ENCODE data around the gene ZNF497. TPM values are rescaled to one million over a fixed set of nuclear protein-coding genes. Genes with fewer than 3 reads are reported as not detected.
A peak's percentile ranks its signal among the peaks of the same experiment; 100 is the strongest.

ZNF497 gene
- total and polyA plus RNA-seq, 9 of the 15 experiments (the other 6 are each of a cell fraction or from before 2014, with no cell fraction given) = 0.06 to 0.98 (median 0.44) TPM; not detected in 1

DNA sequence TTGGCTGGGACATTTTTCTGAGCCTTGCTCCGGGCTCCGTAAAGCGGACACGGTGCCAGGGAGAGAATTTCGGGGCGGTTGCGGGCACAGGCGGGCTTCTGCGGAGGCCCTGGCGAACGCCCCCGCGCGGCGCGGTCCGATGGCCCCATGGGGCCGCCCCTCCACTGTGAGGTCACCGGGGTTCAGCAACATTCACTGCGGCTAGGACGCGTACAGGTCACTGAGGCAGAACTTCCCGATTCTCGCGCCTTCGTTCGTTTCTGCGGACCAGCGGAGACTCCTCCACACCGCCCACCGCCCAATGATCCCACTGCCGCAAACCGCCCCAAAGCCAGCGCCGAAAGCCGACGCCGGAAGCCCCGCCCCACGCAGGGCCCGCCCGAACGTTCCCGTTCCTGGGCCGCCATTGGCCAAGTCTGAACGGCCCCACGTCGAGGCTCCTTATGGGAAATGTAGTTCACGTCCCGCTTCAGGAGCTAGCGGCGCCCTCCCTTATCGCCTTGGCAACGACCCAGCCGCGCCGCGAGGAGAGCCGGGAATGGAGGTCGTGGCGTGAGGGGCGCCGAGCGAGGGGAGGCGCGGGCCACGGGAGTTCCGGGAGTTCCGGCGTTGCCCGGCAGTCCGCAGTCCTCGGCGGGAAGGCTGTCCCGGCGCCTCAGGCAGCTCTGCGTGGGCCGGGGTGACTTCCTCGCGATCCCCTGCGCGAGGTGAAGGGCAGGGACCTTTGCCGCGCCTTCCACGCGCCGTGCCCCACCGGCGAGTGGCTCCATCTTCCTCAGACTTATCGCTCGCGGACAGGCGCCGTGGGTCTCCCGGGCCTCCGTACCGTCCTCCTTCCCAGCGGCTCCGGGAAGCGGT is 45.8 kb upstream of the ZNF497 start, which contains the start of gene ZNF584 (continued):
- TF ChIP-seq YY1 (IDR thresholded peaks at IDR 0.05; ENCODE audit: borderline replicate concordance in 1 of 3, control insufficient read depth in 1 of 3, extremely low read depth in 1 of 3, insufficient read depth in 3 of 3, insufficient read length in 1 of 3, insufficient replicate concordance in 2 of 3, low read depth in 1 of 3, low read length in 2 of 3) = peak; percentile 24 to 76 (median 71)
- no peak for TF ChIP-seq ZNF507 (tag; conservative IDR thresholded peaks at IDR 0.05)
- no peak for TF ChIP-seq MBD1 (CRISPR knock-in tag; IDR thresholded peaks at IDR 0.05)
- TF ChIP-seq EP300 (IDR thresholded peaks at IDR 0.05; ENCODE audit: low read length) = peak; percentile 26; the same call in 1 of the 2 replicates
- TF ChIP-seq NONO (IDR thresholded peaks at IDR 0.05; ENCODE audit: low read depth in 2 of 2, low read length in 1 of 2) = peak; percentile 17 to 90; a peak in 2 of 4 replicates
- TF ChIP-seq ZNF280B (CRISPR knock-in tag; IDR thresholded peaks at IDR 0.05) = no peak
- no peak for TF ChIP-seq HBP1 (CRISPR knock-in tag; IDR thresholded peaks at IDR 0.05)
- no peak for TF ChIP-seq XRCC3 (IDR thresholded peaks at IDR 0.05)
- TF ChIP-seq, protein P1, sequence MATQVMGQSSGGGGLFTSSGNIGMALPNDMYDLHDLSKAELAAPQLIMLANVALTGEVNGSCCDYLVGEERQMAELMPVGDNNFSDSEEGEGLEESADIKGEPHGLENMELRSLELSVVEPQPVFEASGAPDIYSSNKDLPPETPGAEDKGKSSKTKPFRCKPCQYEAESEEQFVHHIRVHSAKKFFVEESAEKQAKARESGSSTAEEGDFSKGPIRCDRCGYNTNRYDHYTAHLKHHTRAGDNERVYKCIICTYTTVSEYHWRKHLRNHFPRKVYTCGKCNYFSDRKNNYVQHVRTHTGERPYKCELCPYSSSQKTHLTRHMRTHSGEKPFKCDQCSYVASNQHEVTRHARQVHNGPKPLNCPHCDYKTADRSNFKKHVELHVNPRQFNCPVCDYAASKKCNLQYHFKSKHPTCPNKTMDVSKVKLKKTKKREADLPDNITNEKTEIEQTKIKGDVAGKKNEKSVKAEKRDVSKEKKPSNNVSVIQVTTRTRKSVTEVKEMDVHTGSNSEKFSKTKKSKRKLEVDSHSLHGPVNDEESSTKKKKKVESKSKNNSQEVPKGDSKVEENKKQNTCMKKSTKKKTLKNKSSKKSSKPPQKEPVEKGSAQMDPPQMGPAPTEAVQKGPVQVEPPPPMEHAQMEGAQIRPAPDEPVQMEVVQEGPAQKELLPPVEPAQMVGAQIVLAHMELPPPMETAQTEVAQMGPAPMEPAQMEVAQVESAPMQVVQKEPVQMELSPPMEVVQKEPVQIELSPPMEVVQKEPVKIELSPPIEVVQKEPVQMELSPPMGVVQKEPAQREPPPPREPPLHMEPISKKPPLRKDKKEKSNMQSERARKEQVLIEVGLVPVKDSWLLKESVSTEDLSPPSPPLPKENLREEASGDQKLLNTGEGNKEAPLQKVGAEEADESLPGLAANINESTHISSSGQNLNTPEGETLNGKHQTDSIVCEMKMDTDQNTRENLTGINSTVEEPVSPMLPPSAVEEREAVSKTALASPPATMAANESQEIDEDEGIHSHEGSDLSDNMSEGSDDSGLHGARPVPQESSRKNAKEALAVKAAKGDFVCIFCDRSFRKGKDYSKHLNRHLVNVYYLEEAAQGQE (IDR thresholded peaks at IDR 0.05; ENCODE audit: borderline replicate concordance) = peak; percentile 85
- TF ChIP-seq, protein P1 (CRISPR knock-in tag; IDR thresholded peaks at IDR 0.05; ENCODE audit: low read depth) = peak; percentile 24; the same call in 1 of the 2 replicates
- TF ChIP-seq SUPT5H (IDR thresholded peaks at IDR 0.05) = peak; percentile 95
- TF ChIP-seq BRD4 (IDR thresholded peaks at IDR 0.05) = 0 out of 2 replicates have a peak, but pooled peaks have one; percentile 5
- no peak for TF ChIP-seq BRD9 (IDR thresholded peaks at IDR 0.05; ENCODE audit: low read depth, partially characterized antibody)

Measured in K562 (cell line).